H9 (cell line): Measurements from ENCODE around the gene FANCC. TPM values are rescaled to one million over a fixed set of nuclear protein-coding genes. Genes with fewer than 3 reads are reported as not detected.

Experiments
- DNase-seq: peaks from one replicate; pipeline ENCODE4 v3.0.0-alpha.2; 2017
- H2AFZ ChIP-seq: one replicate; pipeline ENCODE4 v1.6.1; 2013; ENCODE audit warnings: mild to moderate bottlenecking, low read length, control low read depth, moderate library complexity
- H2AK5ac ChIP-seq: 2 replicates; pipeline ENCODE4 v1.6.1; 2013; ENCODE audit warnings: low read length, control low read depth, mixed read lengths; ENCODE audit not compliant: insufficient read length
- H2BK120ac ChIP-seq: one replicate; pipeline ENCODE4 v1.6.1; 2013; ENCODE audit warnings: low read depth, mild to moderate bottlenecking, low read length, control low read depth, inconsistent platforms; ENCODE audit not compliant: poor library complexity, severe bottlenecking
- H2BK12ac ChIP-seq: 2 replicates; pipeline ENCODE4 v1.6.1; 2013; ENCODE audit warnings: low read length, control low read depth, mixed read lengths, low read depth; ENCODE audit not compliant: insufficient read length
- H2BK15ac ChIP-seq: 2 replicates; pipeline ENCODE4 v1.6.1; 2013; ENCODE audit warnings: low read depth, low read length, control low read depth
- H2BK20ac ChIP-seq: one replicate; pipeline ENCODE4 v1.6.1; 2013; ENCODE audit warnings: low read depth, mild to moderate bottlenecking, low read length, control low read depth, inconsistent platforms; ENCODE audit not compliant: poor library complexity, severe bottlenecking
- H2BK5ac ChIP-seq: 2 replicates; pipeline ENCODE4 v1.6.1; 2013; ENCODE audit warnings: low read length, control low read depth, mixed read lengths; ENCODE audit not compliant: insufficient read length
- H3K14ac ChIP-seq: 2 replicates; pipeline ENCODE4 v1.6.1; 2013; ENCODE audit warnings: low read length, control low read depth; ENCODE audit not compliant: insufficient read depth
- H3K18ac ChIP-seq: 2 replicates; pipeline ENCODE4 v1.6.1; 2013; ENCODE audit warnings: low read depth, mild to moderate bottlenecking, mixed read lengths, low read length, control low read depth; ENCODE audit not compliant: insufficient read length
- H3K23ac ChIP-seq: 2 replicates; pipeline ENCODE4 v1.6.1; 2013; ENCODE audit warnings: low read length, control low read depth, mixed read lengths, low read depth; ENCODE audit not compliant: insufficient read length
- H3K23me2 ChIP-seq: 2 replicates; pipeline ENCODE4 v1.6.1; 2013; ENCODE audit warnings: low read depth, mild to moderate bottlenecking, mixed read lengths, low read length, control low read depth; ENCODE audit not compliant: insufficient read length, poor library complexity, severe bottlenecking
- H3K27ac ChIP-seq: 2 replicates; pipeline ENCODE4 v1.5.1; 2013; ENCODE audit warnings: low read length, control low read depth, mixed read lengths, low read depth; ENCODE audit not compliant: insufficient read length
- H3K27me3 ChIP-seq: 2 replicates; pipeline ENCODE4 v1.6.1; 2013; ENCODE audit warnings: low read length, control low read depth, inconsistent platforms; ENCODE audit not compliant: insufficient read depth
- H3K4ac ChIP-seq: 2 replicates; pipeline ENCODE4 v1.6.1; 2013; ENCODE audit warnings: low read depth, mild to moderate bottlenecking, control low read depth, inconsistent platforms, low read length, moderate library complexity
- H3K4me1 ChIP-seq: 2 replicates; pipeline ENCODE4 v1.6.1; 2013; ENCODE audit warnings: low read length, control low read depth, inconsistent platforms; ENCODE audit not compliant: insufficient read depth
- H3K4me2 ChIP-seq: 2 replicates; pipeline ENCODE4 v1.6.1; 2013; ENCODE audit warnings: low read length, control low read depth, mixed read lengths; ENCODE audit not compliant: insufficient read length, insufficient read depth
- H3K56ac ChIP-seq: 2 replicates; pipeline ENCODE4 v1.6.1; 2013; ENCODE audit warnings: low read depth, mild to moderate bottlenecking, mixed read lengths, low read length, control low read depth; ENCODE audit not compliant: insufficient read length
- H3K79me1 ChIP-seq: 2 replicates; pipeline ENCODE4 v1.6.1; 2013; ENCODE audit warnings: low read depth, mild to moderate bottlenecking, moderate library complexity, low read length, control low read depth, inconsistent platforms; ENCODE audit not compliant: insufficient read depth, poor library complexity, severe bottlenecking
- H3K79me2 ChIP-seq: 2 replicates; pipeline ENCODE4 v1.6.1; 2013; ENCODE audit warnings: low read length, control low read depth, inconsistent platforms; ENCODE audit not compliant: insufficient read depth
- H3K9ac ChIP-seq: 2 replicates; pipeline ENCODE4 v1.6.1; 2013; ENCODE audit warnings: low read length, control low read depth, mixed read lengths; ENCODE audit not compliant: insufficient read length; ENCODE audit errors: extremely low read depth
- H3K9me3 ChIP-seq: one replicate; pipeline ENCODE4 v1.6.1; 2013; ENCODE audit warnings: low read depth, low read length, inconsistent platforms; ENCODE audit not compliant: control insufficient read depth
- H3T11ph ChIP-seq: one replicate; pipeline ENCODE4 v1.6.1; 2013; ENCODE audit warnings: mild to moderate bottlenecking, low read length, control low read depth, inconsistent platforms
- H4K20me1 ChIP-seq: one replicate; pipeline ENCODE4 v1.6.1; 2013; ENCODE audit not compliant: control insufficient read depth, insufficient read length, insufficient read depth
- H4K5ac ChIP-seq: 2 replicates; pipeline ENCODE4 v1.6.1; 2013; ENCODE audit warnings: low read depth, mild to moderate bottlenecking, mixed read lengths, low read length, control low read depth; ENCODE audit not compliant: insufficient read length
- H4K8ac ChIP-seq: replicated peaks from 2 replicates; pipeline ENCODE4 v1.6.1; 2013; ENCODE audit warnings: low read length, control low read depth, mixed read lengths, low read depth; ENCODE audit not compliant: insufficient read length
- H4K91ac ChIP-seq: 2 replicates; pipeline ENCODE4 v1.6.1; 2013; ENCODE audit warnings: low read depth, mild to moderate bottlenecking, moderate library complexity, mixed read lengths, low read length, control low read depth; ENCODE audit not compliant: insufficient read length
- H3K27ac Mint-ChIP-seq, 3 experiments: 2 replicates in 2 of 3; 3 replicates in 1 of 3; pipeline ENCODE4 v1.8.0; 2020 to 2021; ENCODE audit warnings: mixed read lengths in 3 of 3, mild to moderate bottlenecking in 1 of 3, moderate library complexity in 1 of 3
- H3K27me3 Mint-ChIP-seq: 2 replicates; pipeline ENCODE4 v1.8.0; 2021; ENCODE audit warnings: low read depth, mild to moderate bottlenecking, moderate library complexity, mixed read lengths
- H3K36me3 Mint-ChIP-seq, 3 experiments: 2 replicates in 2 of 3; 3 replicates in 1 of 3; pipeline ENCODE4 v1.8.0; 2020 to 2021; ENCODE audit warnings: low read depth in 3 of 3, mixed read lengths in 3 of 3; ENCODE audit not compliant: insufficient read depth in 1 of 3
- H3K4me1 Mint-ChIP-seq, 2 experiments: 2 replicates each; pipeline ENCODE4 v1.8.0; 2020; ENCODE audit warnings: mixed read lengths in 2 of 2
- H3K4me3 Mint-ChIP-seq, 2 experiments: 2 replicates in 1 of 2; 3 replicates in 1 of 2; pipeline ENCODE4 v1.8.0; 2020 to 2021; ENCODE audit warnings: mild to moderate bottlenecking in 2 of 2, mixed read lengths in 2 of 2, moderate library complexity in 1 of 2
- H3K9me3 Mint-ChIP-seq, 2 experiments: 2 replicates in 1 of 2; 3 replicates in 1 of 2; pipeline ENCODE4 v1.8.0; 2020; ENCODE audit warnings: mild to moderate bottlenecking in 2 of 2, mixed read lengths in 2 of 2, moderate library complexity in 1 of 2
- WGBS: extraction: QIAGEN DNeasy Blood & Tissue Kit; methylation state at CpG from one replicate; pipeline ENCODE4 v1.1.7; 2013; ENCODE audit warnings: missing lambda C conversion rate, low lambda C conversion rate, mixed read lengths; ENCODE audit not compliant: insufficient read length; ENCODE audit errors: extremely low coverage; 5-methylcytosine and 5-hydroxymethylcytosine counted together
- total RNA-seq: library from RNA; stranded (reverse); gene quantifications from 2 replicates; pipeline ENCODE4 v1.2.1, GENCODE V29; 2021
- TF ChIP-seq, protein P1 (sequence below): fragments of 200-600 bp; sonication (generic); conservative IDR thresholded peaks from 3 replicates; pipeline ENCODE4 v1.8.0; 2021; ENCODE audit warnings: antibody characterized with exemption, mild to moderate bottlenecking

Gene FANCC
- total RNA-seq, 1 experiment from 2014 or later, result 14.6 TPM

DNA sequence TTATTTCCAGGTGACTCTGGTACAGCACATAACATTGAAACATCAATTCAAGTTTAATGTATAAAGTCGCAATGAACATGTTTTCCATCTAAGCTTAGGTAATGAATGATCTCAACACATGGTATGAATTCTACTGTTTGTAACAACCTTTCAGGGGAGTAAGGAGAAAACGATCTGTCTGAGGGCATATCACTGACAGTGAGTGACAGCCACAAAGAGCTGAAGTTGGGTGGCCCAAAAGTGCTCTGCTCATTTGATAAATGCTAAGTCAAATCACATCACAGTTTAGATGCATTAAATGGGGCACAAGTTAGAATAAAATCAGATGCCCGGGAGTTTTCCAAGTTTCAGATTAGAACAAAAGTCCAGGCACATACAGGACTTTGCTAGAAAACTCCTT, 1.2 kb downstream of the FANCC start:
- Histone ChIP-seq H3K18ac (no peak overlapping the region), H3K79me2 (no peaks in the 10 kb centered on the region), H2AK5ac (no peak overlapping the region), H3K14ac (no peak overlapping the region), H3K4me1 (no peaks in the 10 kb centered on the region; the same call in 1 of the 2 replicates), H3K4me2 (peak overlapping the region; percentile 47), H2AFZ (peak overlapping the region; percentile 75), H2BK15ac (no peak overlapping the region), H3T11ph (no peak overlapping the region), H3K4ac (no peak overlapping the region), H2BK20ac (no peak overlapping the region), H3K9ac (peak overlapping the region; percentile 46), H4K91ac (no peak overlapping the region), H2BK120ac (no peak overlapping the region), H2BK12ac (no peak overlapping the region), H4K5ac (no peak overlapping the region), H3K79me1 (no peaks in the 10 kb centered on the region), H3K23ac (no peak overlapping the region), H3K27me3 (no peaks in the 10 kb centered on the region), H4K8ac (no peak overlapping the region), H4K20me1 (no peaks in the 10 kb centered on the region), H3K23me2 (peaks cover 7% of the 10 kb centered on the region), H3K9me3 (no peaks in the 10 kb centered on the region), H3K56ac (no peak overlapping the region), H3K27ac (no peak overlapping the region), H2BK5ac (no peak overlapping the region)
- Mint-ChIP-seq H3K36me3 (no peaks in the 10 kb centered on the region), H3K4me3 (peak overlapping the region; percentile 84 to 85), H3K27ac (peak overlapping the region in 2 of 3 experiments; percentile 92 to 96; a peak in 4 of 7 replicates), H3K9me3 (no peaks in the 10 kb centered on the region), H3K27me3 (no peaks in the 10 kb centered on the region; the same call in 1 of the 2 replicates), H3K4me1 (peaks cover 19 to 29% of the 10 kb centered on the region in 2 experiments)
- TF ChIP-seq, protein P1, sequence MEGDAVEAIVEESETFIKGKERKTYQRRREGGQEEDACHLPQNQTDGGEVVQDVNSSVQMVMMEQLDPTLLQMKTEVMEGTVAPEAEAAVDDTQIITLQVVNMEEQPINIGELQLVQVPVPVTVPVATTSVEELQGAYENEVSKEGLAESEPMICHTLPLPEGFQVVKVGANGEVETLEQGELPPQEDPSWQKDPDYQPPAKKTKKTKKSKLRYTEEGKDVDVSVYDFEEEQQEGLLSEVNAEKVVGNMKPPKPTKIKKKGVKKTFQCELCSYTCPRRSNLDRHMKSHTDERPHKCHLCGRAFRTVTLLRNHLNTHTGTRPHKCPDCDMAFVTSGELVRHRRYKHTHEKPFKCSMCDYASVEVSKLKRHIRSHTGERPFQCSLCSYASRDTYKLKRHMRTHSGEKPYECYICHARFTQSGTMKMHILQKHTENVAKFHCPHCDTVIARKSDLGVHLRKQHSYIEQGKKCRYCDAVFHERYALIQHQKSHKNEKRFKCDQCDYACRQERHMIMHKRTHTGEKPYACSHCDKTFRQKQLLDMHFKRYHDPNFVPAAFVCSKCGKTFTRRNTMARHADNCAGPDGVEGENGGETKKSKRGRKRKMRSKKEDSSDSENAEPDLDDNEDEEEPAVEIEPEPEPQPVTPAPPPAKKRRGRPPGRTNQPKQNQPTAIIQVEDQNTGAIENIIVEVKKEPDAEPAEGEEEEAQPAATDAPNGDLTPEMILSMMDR, result no peak
- DNase-seq, result no peak
- no CpG with 5 or more reads among the region's 3 CpGs for WGBS
